CD4-positive, alpha-beta memory T cell (primary cell): ENCODE results near the gene SDHA. TPM values are rescaled to one million over a fixed set of nuclear protein-coding genes. Genes with fewer than 3 reads are reported as not detected.
"Not testable (repeated sequence)": the region's sequence is repeated elsewhere in the genome, so short reads cannot be mapped to it uniquely, and the experiment has no call there.

Experiments
- CTCF ChIA-PET: fragments of 350-600 bp; sonication (Branson Sonifier 250); formaldehyde crosslinking; loops from one replicate; lab custom pipeline; 2021; ENCODE audit warnings: inconsistent platforms; ENCODE audit not compliant: partially characterized antibody; lab: Charles Lee
- POLR2A ChIA-PET: fragments of 350-600 bp; sonication (Branson Sonifier 250); formaldehyde crosslinking; loops from one replicate; lab custom pipeline; 2021; ENCODE audit not compliant: partially characterized antibody; lab: Charles Lee
- DNase-seq, 5 donors: peaks; one replicate each; pipeline versions ENCODE4 v3.0.0 to v3.0.0-alpha.2; 2020 to 2022; ENCODE audit warnings: mixed read lengths in 1 of 5
- H3K27ac ChIP-seq: one replicate; pipeline ENCODE4 v1.7.0; 2013; ENCODE audit warnings: low read depth, low read length
- H3K27me3 ChIP-seq: 2 replicates; pipeline ENCODE4 v1.7.0; 2013; ENCODE audit warnings: mild to moderate bottlenecking, low read length, moderate library complexity; ENCODE audit not compliant: insufficient read depth
- H3K36me3 ChIP-seq: 2 replicates; pipeline ENCODE4 v1.7.0; 2013; ENCODE audit warnings: mild to moderate bottlenecking, low read length, moderate library complexity; ENCODE audit not compliant: insufficient read depth
- H3K4me1 ChIP-seq: 2 replicates; pipeline ENCODE4 v1.7.0; 2013; ENCODE audit warnings: mild to moderate bottlenecking, low read length, moderate library complexity; ENCODE audit not compliant: insufficient read depth
- H3K4me3 ChIP-seq, 2 donors: one replicate each; pipeline ENCODE4 v1.7.0; 2013; ENCODE audit warnings: low read length in 2 of 2, mild to moderate bottlenecking in 1 of 2
- H3K9me3 ChIP-seq, 2 donors: one replicate each; pipeline ENCODE4 v1.7.0; 2013; ENCODE audit warnings: low read length in 2 of 2, control low read depth in 1 of 2; ENCODE audit not compliant: control insufficient read depth in 1 of 2
- H3K27ac Mint-ChIP-seq, 7 donors: one replicate each; pipeline ENCODE4 v1.8.0; 2020 to 2021; ENCODE audit warnings: mixed read lengths in 7 of 7, mild to moderate bottlenecking in 6 of 7, inconsistent platforms in 3 of 7, moderate library complexity in 3 of 7
- H3K27me3 Mint-ChIP-seq, 2 donors: one replicate each; pipeline ENCODE4 v1.8.0; 2020 to 2021; ENCODE audit warnings: mixed read lengths in 2 of 2
- H3K36me3 Mint-ChIP-seq, 2 donors: one replicate each; pipeline ENCODE4 v1.8.0; 2020 to 2021; ENCODE audit warnings: mixed read lengths in 2 of 2, inconsistent platforms in 1 of 2, mild to moderate bottlenecking in 1 of 2
- H3K4me1 Mint-ChIP-seq, 4 donors: one replicate each; pipeline ENCODE4 v1.8.0; 2020 to 2021; ENCODE audit warnings: mixed read lengths in 4 of 4, mild to moderate bottlenecking in 1 of 4
- H3K4me3 Mint-ChIP-seq, 8 donors: one replicate each; pipeline ENCODE4 v1.8.0; 2020 to 2021; ENCODE audit warnings: mixed read lengths in 8 of 8, mild to moderate bottlenecking in 7 of 8, moderate library complexity in 6 of 8, inconsistent platforms in 3 of 8
- H3K9me3 Mint-ChIP-seq, 8 donors: one replicate each; pipeline ENCODE4 v1.8.0; 2020 to 2021; ENCODE audit warnings: mixed read lengths in 8 of 8, mild to moderate bottlenecking in 5 of 8, inconsistent platforms in 3 of 8, moderate library complexity in 1 of 8
- intact Hi-C: fragments of 100-400 bp; cut with micrococcal nuclease; formaldehyde crosslinking; loops from one replicate; pipeline ENCODE4 v1.15.1; 2023
- polyA plus RNA-seq, 2 donors: library from polyadenylated mRNA; unstranded; fragments of 300-500 nt; fragmentation: Illumina TruSeq; gene quantifications; one replicate each; pipeline ENCODE4 v1.2.3, GENCODE V29; 2021
- total RNA-seq, 2 experiments: library from RNA; stranded (reverse); gene quantifications; one replicate each; pipeline ENCODE4 v1.2.3, GENCODE V29; 2021

Gene SDHA
- total and polyA plus RNA-seq, 4 experiments from 2014 or later, result 131 to 240 (median 175) TPM

GRCh38 chr5:256347-256746 lies 38.2 kb downstream of the SDHA start:
- H3K4me1 Mint-ChIP-seq, result peaks cover 9 to 23% (median 16%) of the 10 kb centered on the region in 4 donors
- H3K27ac ChIP-seq, H3K36me3 ChIP-seq, DNase-seq, H3K27me3 ChIP-seq, H3K27ac Mint-ChIP-seq, intact Hi-C loops, H3K9me3 ChIP-seq, H3K9me3 Mint-ChIP-seq, H3K4me3 ChIP-seq, CTCF ChIA-PET, H3K27me3 Mint-ChIP-seq, H3K4me3 Mint-ChIP-seq: not testable (repeated sequence)
- H3K4me1 ChIP-seq, result peaks cover 12% of the 10 kb centered on the region
- peaks cover 38 to 45% of the 10 kb centered on the region in 2 donors for H3K36me3 Mint-ChIP-seq
- POLR2A ChIA-PET, result interaction anchor here (2.7 kb wide), 1 partner anchor 14 kb away, joined by 8 read pairs; the partner anchor contains the start of gene PDCD6

- H3K9me3 ChIP-seq, result no peaks in the 10 kb centered on the region
- CTCF ChIA-PET, result no interaction called here
- H3K36me3 Mint-ChIP-seq, result peaks cover 36 to 47% of the 10 kb centered on the region in 2 donors
- no peak overlapping the region for H3K27ac ChIP-seq
- H3K27me3 Mint-ChIP-seq, result no peaks in the 10 kb centered on the region
- POLR2A ChIA-PET, result interaction anchor here (2.7 kb wide), 1 partner anchor 14 kb away, joined by 8 read pairs; the partner anchor contains the start of gene PDCD6
- H3K27ac Mint-ChIP-seq, result peak overlapping the region in 1 of 7 donors; percentile 4
- no peak for DNase-seq
- peaks cover 9% of the 10 kb centered on the region for H3K4me1 ChIP-seq
- no peaks in the 10 kb centered on the region for H3K27me3 ChIP-seq
- H3K4me3 Mint-ChIP-seq, result peak overlapping the region in 1 of 8 donors; percentile 26
- peaks cover 9% of the 10 kb centered on the region for H3K36me3 ChIP-seq
- H3K4me1 Mint-ChIP-seq, result peaks cover 7 to 17% (median 11%) of the 10 kb centered on the region in 4 donors
- no peak overlapping the region for H3K4me3 ChIP-seq
- peaks cover 0 to 6% (median 0%) of the 10 kb centered on the region in 8 donors for H3K9me3 Mint-ChIP-seq
- intact Hi-C loops, result no loop called here
These were observed 39.0 kb downstream of the SDHA start for GRCh38 chr5:257148-257547.

DNA sequence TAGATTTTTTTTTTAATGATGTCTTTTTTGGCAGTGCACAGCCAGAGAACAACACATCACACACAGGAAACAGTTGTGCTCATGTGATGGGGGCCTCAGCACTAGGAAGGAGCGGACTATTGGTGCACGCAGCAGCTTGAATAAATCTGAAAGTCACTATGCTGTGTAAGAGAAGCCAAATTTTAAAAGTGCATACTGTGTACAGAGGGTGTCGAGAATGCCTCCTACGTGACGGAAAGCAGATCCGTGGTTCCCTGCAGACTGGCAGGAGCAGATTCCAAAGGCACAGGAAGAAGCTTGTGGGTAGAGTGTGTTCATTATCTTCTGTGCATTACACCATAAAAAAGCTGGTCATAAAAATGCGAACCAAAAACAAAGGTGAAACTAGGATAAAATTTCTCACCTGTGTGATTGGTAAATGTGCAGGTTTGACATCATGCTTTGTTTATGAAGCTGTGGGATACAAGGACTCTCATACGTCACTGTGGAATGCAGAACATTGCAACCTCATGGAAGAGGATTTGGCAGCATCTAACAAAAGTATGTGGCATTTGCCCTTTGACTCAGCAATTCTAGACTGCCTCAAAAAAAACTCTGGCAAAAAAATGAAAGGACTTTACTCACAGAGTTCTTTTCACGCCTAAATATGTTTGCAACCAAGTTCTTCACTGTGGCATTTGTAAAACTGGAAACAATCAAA lies 45.3 kb downstream of the SDHA start:
- POLR2A ChIA-PET, result not testable (repeated sequence)

DNA sequence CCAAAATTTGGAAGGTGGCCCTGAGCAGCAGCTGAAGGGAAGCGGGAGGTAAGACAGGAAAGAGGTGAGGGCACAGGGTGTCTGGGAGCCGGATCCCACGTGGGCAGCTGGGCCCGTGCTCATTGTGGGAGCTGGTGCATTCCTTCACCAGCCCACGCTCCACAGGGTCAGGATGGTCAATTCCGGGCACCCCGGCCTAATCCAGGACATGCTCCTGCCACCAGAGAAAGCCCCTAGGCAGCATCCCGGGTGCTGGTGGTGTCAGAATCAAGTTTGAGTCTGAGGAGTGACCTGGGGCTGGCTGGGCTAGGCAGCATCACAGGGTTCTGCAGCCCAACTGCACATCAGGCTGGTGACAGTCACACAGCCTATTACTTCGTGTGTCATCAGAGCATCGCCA lies 46.2 kb downstream of the SDHA start:
- no peaks in the 10 kb centered on the region for H3K27me3 Mint-ChIP-seq
- ChIA-PET POLR2A (no interaction called here), CTCF (no interaction called here)
- peak overlapping the region in 2 of 7 donors; percentile 30 to 46 for H3K27ac Mint-ChIP-seq
- no peaks in the 10 kb centered on the region for H3K27me3 ChIP-seq
- DNase-seq, result no peak
- intact Hi-C loops, result loop anchor here (10.0 kb wide), 1 partner anchor 1300 kb away; no protein-coding TSS in a partner anchor
- peaks cover 0 to 2% (median 0%) of the 10 kb centered on the region in 8 donors for H3K9me3 Mint-ChIP-seq
- H3K4me1 Mint-ChIP-seq, result peaks cover 0 to 2% (median 0%) of the 10 kb centered on the region in 4 donors
- peaks cover 18% of the 10 kb centered on the region for H3K36me3 ChIP-seq
- H3K4me3 Mint-ChIP-seq, result no peak overlapping the region
- no peaks in the 10 kb centered on the region for H3K9me3 ChIP-seq
- H3K4me3 ChIP-seq, result no peak overlapping the region
- no peaks in the 10 kb centered on the region for H3K4me1 ChIP-seq
- peaks cover 17 to 27% of the 10 kb centered on the region in 2 donors for H3K36me3 Mint-ChIP-seq
- no peak overlapping the region for H3K27ac ChIP-seq

More for the DNA sequence above, 45.3 kb downstream of the SDHA start:
- intact Hi-C loops, result loop anchor here (10.0 kb wide), 1 partner anchor 1301 kb away; no protein-coding TSS in a partner anchor
- H3K27ac Mint-ChIP-seq, H3K9me3 ChIP-seq, H3K4me1 Mint-ChIP-seq, H3K27me3 Mint-ChIP-seq, H3K9me3 Mint-ChIP-seq, H3K4me1 ChIP-seq, CTCF ChIA-PET, H3K27me3 ChIP-seq, H3K27ac ChIP-seq, H3K4me3 ChIP-seq, H3K4me3 Mint-ChIP-seq, DNase-seq: not testable (repeated sequence)
- H3K36me3 Mint-ChIP-seq, result peaks cover 21 to 30% of the 10 kb centered on the region in 2 donors
- H3K36me3 ChIP-seq, result peaks cover 18% of the 10 kb centered on the region

GRCh38 chr5:266311-267026 lies 48.3 kb downstream of the SDHA start:
- DNase-seq, CTCF ChIA-PET, H3K4me3 ChIP-seq, H3K9me3 Mint-ChIP-seq, H3K4me1 ChIP-seq, H3K27ac ChIP-seq, POLR2A ChIA-PET, H3K9me3 ChIP-seq, H3K4me3 Mint-ChIP-seq, H3K27me3 ChIP-seq, H3K27me3 Mint-ChIP-seq: not testable (repeated sequence)
- H3K4me1 Mint-ChIP-seq, result peaks cover 7 to 14% (median 10%) of the 10 kb centered on the region in 4 donors
- intact Hi-C loops, result loop anchor here (10.0 kb wide), 1 partner anchor 1298 kb away; no protein-coding TSS in a partner anchor
- peaks cover 18% of the 10 kb centered on the region for H3K36me3 ChIP-seq
- H3K36me3 Mint-ChIP-seq, result peaks cover 17 to 32% of the 10 kb centered on the region in 2 donors
- peak overlapping the region in 1 of 7 donors; percentile 38 for H3K27ac Mint-ChIP-seq

DNA sequence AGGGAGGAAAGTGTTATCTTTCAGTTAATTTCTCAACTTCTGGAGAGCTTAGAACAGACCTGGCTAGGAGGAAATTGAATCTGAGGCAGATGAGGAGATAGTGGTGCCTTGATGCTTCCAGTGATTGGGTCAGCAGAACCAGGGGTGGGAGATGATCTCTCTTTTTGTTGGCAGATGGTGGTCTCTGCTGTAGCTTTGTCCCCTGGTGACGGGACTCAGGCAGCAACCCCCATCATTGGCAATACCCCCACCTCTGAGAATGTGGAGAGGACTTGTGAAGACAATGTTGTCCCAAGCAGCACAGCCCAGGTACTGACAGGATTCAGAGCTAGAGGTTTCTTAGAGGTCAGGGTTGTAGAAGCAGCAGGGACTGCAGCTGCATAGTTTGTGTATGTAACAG lies 49.6 kb downstream of the SDHA start:
- ChIA-PET CTCF (no interaction called here), POLR2A (no interaction called here)
- Histone ChIP-seq H3K9me3 (no peaks in the 10 kb centered on the region), H3K4me3 (no peak overlapping the region), H3K27ac (no peak overlapping the region), H3K4me1 (peaks cover 9% of the 10 kb centered on the region), H3K27me3 (no peaks in the 10 kb centered on the region), H3K36me3 (peaks cover 18% of the 10 kb centered on the region)
- Mint-ChIP-seq H3K4me1 (peaks cover 7 to 20% (median 14%) of the 10 kb centered on the region in 4 donors), H3K27me3 (no peaks in the 10 kb centered on the region), H3K36me3 (peaks cover 11 to 32% of the 10 kb centered on the region in 2 donors), H3K27ac (peak overlapping the region in 3 of 7 donors; percentile 18 to 75 (median 38)), H3K9me3 (peaks cover 0 to 3% (median 0%) of the 10 kb centered on the region in 8 donors), H3K4me3 (no peak overlapping the region)
- no peak for DNase-seq
- intact Hi-C loops, result loop anchor here (10.0 kb wide), 1 partner anchor 1297 kb away; no protein-coding TSS in a partner anchor

DNA sequence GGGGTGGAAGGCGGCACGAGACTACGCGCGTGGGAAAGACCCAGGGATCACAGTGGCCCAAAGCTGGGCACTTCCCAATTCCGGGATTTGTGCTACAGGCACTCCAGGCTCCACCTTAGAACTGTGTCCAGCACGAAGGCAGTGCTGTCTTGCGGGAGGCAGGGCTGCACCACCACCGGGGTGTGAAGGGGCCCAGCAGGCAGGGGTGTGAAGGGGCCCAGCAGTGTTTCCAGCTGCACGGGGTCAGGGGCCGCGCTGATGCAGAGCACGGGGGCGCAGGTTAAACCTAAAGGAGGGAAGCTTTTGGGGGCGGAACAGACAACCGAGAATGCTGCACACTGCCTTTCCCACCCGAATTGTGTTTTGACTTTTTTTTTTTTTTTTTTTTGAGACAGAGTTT lies 52.2 kb downstream of the SDHA start:
- Histone ChIP-seq H3K36me3 (peaks cover 13% of the 10 kb centered on the region), H3K4me3 (no peak overlapping the region), H3K27me3 (no peaks in the 10 kb centered on the region), H3K9me3 (no peaks in the 10 kb centered on the region), H3K27ac (no peak overlapping the region), H3K4me1 (peaks cover 35% of the 10 kb centered on the region)
- no peaks in the 10 kb centered on the region for H3K27me3 Mint-ChIP-seq
- H3K36me3 Mint-ChIP-seq, result peaks cover 0 to 39% of the 10 kb centered on the region in 2 donors
- intact Hi-C loops, result loop anchor here (5.0 kb wide), 3 partner anchors 172 to 1362 kb away; partner anchors contain the start of genes CEP72 and EXOC3
- POLR2A ChIA-PET, result interaction anchor here (1.2 to 2.2 kb wide), 6 partner anchors 13 to 1115 kb away, joined by 3 to 42 read pairs (median 4); partner anchors contain the start of genes BRD9, CCDC127, SDHA and TRIP13
- H3K4me1 Mint-ChIP-seq, result peaks cover 17 to 45% (median 36%) of the 10 kb centered on the region in 4 donors
- no peak for DNase-seq
- H3K9me3 Mint-ChIP-seq, result peaks cover 0 to 3% (median 0%) of the 10 kb centered on the region in 8 donors
- H3K4me3 Mint-ChIP-seq, result peak overlapping the region; percentile 65 to 97 (median 85)
- H3K27ac Mint-ChIP-seq, result peak overlapping the region; percentile 65 to 91 (median 83)
- CTCF ChIA-PET, result interaction anchor here (1.2 kb wide), 1 partner anchor 82 kb away, joined by 6 read pairs; no protein-coding TSS in a partner anchor
